ENCODE measurements around the gene TCF19.

- TF ChIP-seq EZH2 (IDR thresholded peaks at IDR 0.05; ENCODE audit: borderline replicate concordance, insufficient read depth, low read length, poor library complexity, severe bottlenecking) (no peak), CTCF (IDR thresholded peaks at IDR 0.05; ENCODE audit: poor library complexity, severe bottlenecking) (no peak), RAD21 (conservative IDR thresholded peaks at IDR 0.05) (no peak)
Measured at GRCh38 chr6:31122791-31123706, 35.3 kb upstream of the TCF19 start.
